ENCODE data around the gene RACK1. TPM values are rescaled to one million over a fixed set of nuclear protein-coding genes. Genes with fewer than 3 reads are reported as not detected.

Gene RACK1
- total RNA-seq, 4 donors from 2014 or later = 2,254 to 3,332 (median 2,569) TPM

GRCh38 chr5:181241393-181241975 lies 2.2 kb downstream of the RACK1 start:
- Histone ChIP-seq H3K27me3 (no peaks in the 10 kb centered on the region), H3K36me3 (peaks cover 56 to 58% of the 10 kb centered on the region in 2 donors), H3K4me3 (replicated peaks in 1 of 3) (peak overlapping the region in 1 of 3 donors; percentile 67), H3K9me3 (no peaks in the 10 kb centered on the region), H3K4me1 (peaks cover 20 to 32% of the 10 kb centered on the region in 2 donors), H3K27ac (peak overlapping the region in 1 of 3 donors; percentile 95)
- TF ChIP-seq POLR2A (IDR thresholded peaks at IDR 0.05) (no peak), CTCF (IDR thresholded peaks at IDR 0.05) (no peak)
- 46 to 55% methylated on average over 6 of the region's 6 CpGs for WGBS, 2 donors
- intact Hi-C loops (cut with DNase I) = no loop called here
- no peak for DNase-seq

DNA sequence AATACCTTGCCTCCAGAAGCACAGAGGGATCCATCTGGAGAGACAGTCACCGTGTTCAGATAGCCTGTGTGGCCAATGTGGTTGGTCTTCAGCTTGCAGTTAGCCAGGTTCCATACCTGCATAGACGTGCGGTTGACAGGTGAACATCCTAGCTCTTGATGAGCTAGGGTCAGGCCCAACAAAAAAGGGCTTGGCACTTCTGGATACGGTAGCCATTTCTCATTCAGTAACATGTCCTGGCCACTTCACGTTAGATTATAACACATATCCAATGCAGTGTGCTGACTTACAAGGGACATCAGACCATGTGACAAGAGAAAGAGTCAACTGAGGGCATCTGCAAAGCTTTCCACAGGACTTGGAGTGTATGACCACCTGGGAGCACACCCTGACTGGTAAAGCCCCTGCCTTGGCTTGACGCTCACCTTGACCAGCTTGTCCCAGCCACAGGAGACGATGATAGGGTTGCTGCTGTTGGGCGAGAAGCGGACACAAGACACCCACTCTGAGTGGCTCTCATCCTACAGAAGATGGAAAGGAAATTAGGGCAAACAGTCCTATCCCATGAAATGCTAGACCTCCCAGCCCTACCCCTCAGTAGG lies 4.5 kb downstream of the RACK1 start:
- Histone ChIP-seq H3K9me3 (no peaks in the 10 kb centered on the region), H3K27me3 (no peaks in the 10 kb centered on the region), H3K36me3 (peaks cover 78 to 81% of the 10 kb centered on the region in 2 donors), H3K4me1 (peaks cover 14 to 16% of the 10 kb centered on the region in 2 donors), H3K4me3 (replicated peaks in 1 of 3) (no peak overlapping the region), H3K27ac (no peak overlapping the region)
- intact Hi-C loops (cut with DNase I) = no loop called here
- 93 to 99% methylated on average over 6 to 9 of the region's 9 CpGs for WGBS, 2 donors
- DNase-seq = no peak
- TF ChIP-seq CTCF (IDR thresholded peaks at IDR 0.05) (no peak), POLR2A (IDR thresholded peaks at IDR 0.05) (no peak)

- TF ChIP-seq CTCF (IDR thresholded peaks at IDR 0.05) (no peak), POLR2A (IDR thresholded peaks at IDR 0.05) (no peak)
- Histone ChIP-seq H3K27ac (no peak overlapping the region), H3K27me3 (no peaks in the 10 kb centered on the region), H3K4me1 (peaks cover 14 to 16% of the 10 kb centered on the region in 2 donors), H3K4me3 (replicated peaks in 1 of 3) (no peak overlapping the region), H3K36me3 (peaks cover 84 to 91% of the 10 kb centered on the region in 2 donors), H3K9me3 (no peaks in the 10 kb centered on the region)
- WGBS, 2 donors = 98 to 99% methylated on average over 5 of the region's 5 CpGs
- intact Hi-C loops (cut with DNase I) = no loop called here
- DNase-seq = no peak
These were observed 5.8 kb downstream of the RACK1 start for GRCh38 chr5:181237729-181238385.

DNA sequence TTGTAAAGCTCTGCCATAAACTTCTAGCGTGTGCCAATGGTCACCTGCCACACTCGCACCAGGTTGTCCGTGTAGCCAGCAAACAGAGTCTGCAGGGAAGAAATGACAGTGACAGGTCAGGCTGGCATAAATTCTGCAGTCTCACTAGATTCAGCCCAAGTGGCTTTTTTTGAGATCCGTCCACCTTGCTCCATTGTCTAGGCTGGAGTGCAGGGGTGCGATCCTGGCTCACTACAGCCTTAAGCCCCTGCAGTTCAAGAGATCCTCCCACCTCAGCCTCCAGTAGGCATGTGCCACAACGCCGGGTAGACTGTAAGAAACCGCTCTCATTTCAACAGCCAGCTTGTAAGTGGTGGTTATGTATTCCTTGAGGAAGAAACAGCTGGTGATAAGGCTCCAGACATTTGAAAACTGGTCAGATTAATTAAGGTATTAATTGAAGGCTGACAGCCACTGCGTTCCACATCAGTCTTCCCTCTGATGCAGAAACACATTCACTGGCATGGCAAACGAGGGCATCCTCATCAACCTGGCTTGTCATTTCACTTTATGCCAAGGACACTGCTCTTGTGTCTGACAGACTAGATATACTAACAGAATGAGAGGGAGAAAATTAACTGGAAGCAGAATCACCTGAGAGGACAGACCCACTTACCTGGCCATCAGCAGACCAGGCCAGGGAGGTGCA lies 6.6 kb downstream of the RACK1 start:
- intact Hi-C loops (cut with DNase I) = no loop called here
- Histone ChIP-seq H3K27me3 (no peaks in the 10 kb centered on the region), H3K9me3 (no peaks in the 10 kb centered on the region), H3K27ac (no peak overlapping the region), H3K36me3 (peaks cover 88 to 96% of the 10 kb centered on the region in 2 donors), H3K4me3 (replicated peaks in 1 of 3) (no peak overlapping the region), H3K4me1 (peaks cover 7 to 10% of the 10 kb centered on the region in 2 donors)
- no peak for DNase-seq
- TF ChIP-seq POLR2A (IDR thresholded peaks at IDR 0.05) (no peak), CTCF (IDR thresholded peaks at IDR 0.05) (no peak)
- WGBS, 2 donors = 92 to 94% methylated on average over 10 of the region's 10 CpGs

Data from thyroid gland (tissue), 4 donors.